GM21737 (cell line): ENCODE measurements around the gene ANXA5.

Experiments used
- ATAC-seq: cut with Tn5 transposase; IDR thresholded peaks from one replicate; pipeline ENCODE4 v1.9.1; 2021; ENCODE audit warnings: mild to moderate bottlenecking, moderate library complexity; ENCODE audit not compliant: unreplicated experiment

The ANXA5 gene

DNA sequence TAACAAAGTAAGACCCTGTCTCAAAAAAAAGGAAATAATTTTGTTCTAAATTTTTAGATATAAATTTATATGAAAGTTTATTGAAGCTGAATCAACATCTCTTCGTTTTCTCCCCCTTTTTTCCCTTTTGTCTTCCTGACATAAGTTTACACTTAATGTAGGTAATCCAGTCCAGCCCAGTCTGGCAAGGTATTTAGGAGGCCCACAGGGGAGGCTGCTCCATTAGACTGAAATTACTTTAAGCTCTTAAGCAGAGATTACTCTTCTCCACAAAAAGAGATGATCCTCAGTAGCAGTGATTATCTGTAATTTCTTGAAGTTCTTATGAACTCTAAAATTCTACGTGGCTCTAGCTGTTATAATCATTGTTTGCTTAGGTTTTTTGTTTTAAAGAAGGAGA is 46.0 kb downstream of the ANXA5 start:
- ATAC-seq: no peak

DNA sequence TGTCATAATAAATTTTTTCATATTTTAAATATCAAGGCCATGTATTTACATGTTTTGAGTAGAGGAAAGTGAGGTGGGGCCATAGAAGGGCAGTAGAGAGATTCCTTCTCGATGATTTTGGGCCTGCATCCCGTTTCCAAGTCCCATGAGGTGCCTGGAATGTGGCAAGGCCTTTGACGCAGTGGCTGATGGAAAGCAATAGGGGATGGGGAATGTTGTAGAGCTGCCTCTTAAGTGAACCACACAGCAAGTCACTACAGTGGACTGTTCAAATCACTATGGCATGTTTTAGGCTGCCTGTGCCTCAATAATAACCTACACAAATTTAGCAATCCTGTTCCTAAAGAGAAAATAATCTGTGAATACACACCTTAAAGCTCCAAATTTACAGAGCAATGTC is 48.3 kb downstream of the ANXA5 start:
- no peak for ATAC-seq

DNA sequence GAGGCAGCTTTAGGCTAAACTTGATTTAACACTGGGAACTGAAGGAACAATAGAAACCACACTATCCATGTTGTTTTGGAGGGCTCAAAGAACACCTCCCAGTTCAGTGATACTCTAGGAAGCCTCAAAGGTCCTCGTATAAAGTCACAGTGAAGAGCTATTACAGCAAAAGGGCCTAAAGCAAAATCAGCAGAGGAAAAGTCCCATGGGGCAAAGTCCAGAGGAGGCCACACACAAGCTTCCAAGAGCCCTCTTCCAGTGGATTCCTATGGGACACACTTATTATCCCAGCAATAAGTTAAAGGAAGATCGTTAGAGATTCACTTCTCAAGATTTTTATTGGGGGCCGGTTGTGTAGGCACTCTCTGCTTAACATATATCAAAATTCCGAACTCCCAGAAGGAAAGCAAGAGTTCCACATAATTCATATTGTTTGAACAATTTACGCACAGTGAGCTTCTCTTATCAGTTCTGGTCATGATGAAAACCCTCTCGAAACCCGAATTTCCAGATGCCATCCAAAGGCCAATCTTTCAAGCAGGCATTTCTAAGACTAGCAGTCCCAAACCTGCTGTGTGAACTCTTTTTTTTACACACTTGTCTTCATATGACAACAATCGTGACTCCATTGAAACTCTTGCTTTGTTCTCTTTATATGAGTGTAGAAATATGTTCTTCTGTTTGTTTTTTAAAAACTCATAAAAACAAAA is 53.7 kb downstream of the ANXA5 start:
- ATAC-seq: no peak

DNA sequence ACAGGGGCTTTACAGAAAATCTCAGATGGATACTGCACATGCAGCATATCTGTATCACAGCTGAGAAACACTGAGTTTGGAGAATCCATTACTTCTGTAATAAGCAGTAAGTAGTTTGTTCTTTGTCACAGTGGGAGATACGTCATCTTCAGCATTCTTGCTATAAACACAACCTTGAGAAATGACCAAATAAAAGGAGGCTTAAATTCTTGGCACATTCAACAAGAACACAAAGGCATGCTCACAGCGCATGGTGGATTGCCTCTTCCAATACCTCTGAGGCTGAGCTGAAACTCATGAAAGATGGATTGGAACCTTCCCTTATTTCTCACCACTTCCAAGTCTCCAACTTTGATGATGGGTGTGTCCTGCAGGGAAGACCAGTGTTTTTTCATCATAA is 54.5 kb downstream of the ANXA5 start:
- ATAC-seq: no peak

DNA sequence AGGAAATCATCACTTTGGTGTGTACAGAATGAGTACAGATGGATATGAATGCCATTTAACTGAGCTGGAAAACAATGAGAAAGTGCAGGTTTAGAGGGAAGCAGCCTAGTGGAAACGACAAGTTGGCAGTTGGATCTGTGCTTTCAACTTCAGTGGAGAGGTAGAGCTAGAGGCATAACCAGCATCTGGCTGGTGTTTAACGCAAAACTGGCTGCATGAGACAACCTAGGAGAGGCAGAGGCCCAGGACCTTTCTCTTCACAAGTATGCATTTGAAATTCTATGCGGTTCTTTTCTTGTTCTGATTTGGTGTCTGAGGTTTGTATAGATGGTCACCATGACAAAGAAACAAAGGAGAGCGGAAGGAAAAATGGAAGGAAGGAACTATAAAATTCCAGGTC is 63.1 kb downstream of the ANXA5 start:
- ATAC-seq: no peak

DNA sequence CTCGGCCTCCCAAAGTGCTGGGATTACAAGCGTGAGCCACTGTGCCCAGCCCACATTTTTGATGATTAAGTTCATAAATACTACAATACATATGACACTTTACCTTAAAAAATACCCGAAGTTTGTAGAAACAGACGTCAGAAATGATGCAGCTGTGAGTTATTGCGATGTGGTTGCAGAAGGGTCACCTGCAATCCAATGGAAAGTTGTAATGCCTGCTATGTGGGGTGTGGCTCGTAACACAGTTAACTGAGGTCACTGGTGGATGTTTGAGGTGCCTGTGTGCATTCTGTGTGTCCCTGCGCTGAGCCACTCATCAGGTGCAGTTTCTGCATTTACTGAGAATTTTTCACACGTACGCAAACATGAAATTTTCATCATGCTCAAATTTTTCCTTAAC is 64.1 kb downstream of the ANXA5 start:
- no peak for ATAC-seq
